Tibial nerve (tissue), 4 donors: ENCODE results near the gene ZMPSTE24. TPM values are rescaled to one million over a fixed set of nuclear protein-coding genes. Genes with fewer than 3 reads are reported as not detected.

Experiments used
- DNase-seq, 2 donors: peaks; one replicate each; pipeline ENCODE4 v3.0.0-alpha.2; 2019; ENCODE audit warnings: low spot score in 2 of 2
- H3K27ac ChIP-seq, 4 donors: fragments of 200-600 bp; sonication (generic) in 3 of 4; one replicate each; pipeline ENCODE4 v1.5.1; 2017 to 2019; ENCODE audit warnings: mild to moderate bottlenecking in 1 of 4
- H3K27me3 ChIP-seq, 2 donors: fragments of 200-600 bp; sonication (generic) in 1 of 2; one replicate each; pipeline versions ENCODE4 v1.5.1 to v1.6.0; 2017 to 2019
- H3K36me3 ChIP-seq, 3 donors: fragments of 200-600 bp; sonication (generic); one replicate each; pipeline ENCODE4 v1.5.1; 2018 to 2019
- H3K4me1 ChIP-seq, 4 donors: fragments of 200-600 bp; sonication (generic) in 3 of 4; one replicate each; pipeline ENCODE4 v1.5.1; 2017 to 2019
- H3K4me3 ChIP-seq, 4 donors: fragments of 200-600 bp; sonication (generic) in 3 of 4; one replicate each; pipeline ENCODE4 v1.5.1; 2017 to 2019; ENCODE audit warnings: mild to moderate bottlenecking in 1 of 4, moderate library complexity in 1 of 4
- H3K9me3 ChIP-seq, 4 donors: fragments of 200-600 bp; sonication (generic) in 3 of 4; one replicate each; pipeline ENCODE4 v1.5.1; 2017 to 2019
- EP300 ChIP-seq, 2 donors: sonication (generic); formaldehyde crosslinking; IDR thresholded peaks; one replicate each; pipeline ENCODE4 v1.6.1; 2017; ENCODE audit warnings: antibody characterized with exemption in 2 of 2, mild to moderate bottlenecking in 1 of 2
- POLR2A ChIP-seq, 2 donors: fragments of 450-650 bp; IDR thresholded peaks; one replicate each; pipeline ENCODE4 v1.6.1; 2017; ENCODE audit warnings: antibody characterized with exemption in 2 of 2, mild to moderate bottlenecking in 2 of 2, moderate library complexity in 2 of 2
- WGBS, 2 donors: methylation state at CpG; one replicate each; pipeline ENCODE4 v1.1.5; 2018; 5-methylcytosine and 5-hydroxymethylcytosine counted together
- total RNA-seq, 4 donors: library from RNA; depleted of rRNA; stranded (reverse); fragments of >200 nt; gene quantifications; one replicate each; pipeline ENCODE4 v1.1.0, GENCODE V29; 2016
- TF ChIP-seq, protein P1 (sequence below), 5 experiments: fragments of 200-600 bp in 3 of 5; fragments of 450-650 bp in 2 of 5; sonication (generic) in 3 of 5; IDR thresholded peaks; one replicate each; pipeline ENCODE4 v1.5.1; 2016 to 2019; ENCODE audit warnings: antibody characterized with exemption in 5 of 5, mild to moderate bottlenecking in 3 of 5, moderate library complexity in 2 of 5

ZMPSTE24 gene
- total RNA-seq, 4 donors from 2014 or later, result 27.0 to 51.1 (median 32.1) TPM

- TF ChIP-seq EP300 (IDR thresholded peaks at IDR 0.05) (no peak), POLR2A (IDR thresholded peaks at IDR 0.05) (no peak)
- TF ChIP-seq, protein P1, sequence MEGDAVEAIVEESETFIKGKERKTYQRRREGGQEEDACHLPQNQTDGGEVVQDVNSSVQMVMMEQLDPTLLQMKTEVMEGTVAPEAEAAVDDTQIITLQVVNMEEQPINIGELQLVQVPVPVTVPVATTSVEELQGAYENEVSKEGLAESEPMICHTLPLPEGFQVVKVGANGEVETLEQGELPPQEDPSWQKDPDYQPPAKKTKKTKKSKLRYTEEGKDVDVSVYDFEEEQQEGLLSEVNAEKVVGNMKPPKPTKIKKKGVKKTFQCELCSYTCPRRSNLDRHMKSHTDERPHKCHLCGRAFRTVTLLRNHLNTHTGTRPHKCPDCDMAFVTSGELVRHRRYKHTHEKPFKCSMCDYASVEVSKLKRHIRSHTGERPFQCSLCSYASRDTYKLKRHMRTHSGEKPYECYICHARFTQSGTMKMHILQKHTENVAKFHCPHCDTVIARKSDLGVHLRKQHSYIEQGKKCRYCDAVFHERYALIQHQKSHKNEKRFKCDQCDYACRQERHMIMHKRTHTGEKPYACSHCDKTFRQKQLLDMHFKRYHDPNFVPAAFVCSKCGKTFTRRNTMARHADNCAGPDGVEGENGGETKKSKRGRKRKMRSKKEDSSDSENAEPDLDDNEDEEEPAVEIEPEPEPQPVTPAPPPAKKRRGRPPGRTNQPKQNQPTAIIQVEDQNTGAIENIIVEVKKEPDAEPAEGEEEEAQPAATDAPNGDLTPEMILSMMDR (IDR thresholded peaks at IDR 0.05), result no peak
- Histone ChIP-seq H3K4me3 (no peak overlapping the region), H3K4me1 (peaks cover 0 to 40% (median 0%) of the 10 kb centered on the region in 4 donors), H3K9me3 (no peaks in the 10 kb centered on the region), H3K27ac (peak overlapping the region in 2 of 4 donors; percentile 15 to 68), H3K36me3 (peaks cover 4 to 86% (median 11%) of the 10 kb centered on the region in 3 donors), H3K27me3 (no peaks in the 10 kb centered on the region)
- 90 to 91% methylated on average over 6 of the region's 6 CpGs for WGBS, 2 donors
- no peak for DNase-seq
These were observed 8.9 kb downstream of the ZMPSTE24 start for GRCh38 chr1:40266786-40267535.

DNA sequence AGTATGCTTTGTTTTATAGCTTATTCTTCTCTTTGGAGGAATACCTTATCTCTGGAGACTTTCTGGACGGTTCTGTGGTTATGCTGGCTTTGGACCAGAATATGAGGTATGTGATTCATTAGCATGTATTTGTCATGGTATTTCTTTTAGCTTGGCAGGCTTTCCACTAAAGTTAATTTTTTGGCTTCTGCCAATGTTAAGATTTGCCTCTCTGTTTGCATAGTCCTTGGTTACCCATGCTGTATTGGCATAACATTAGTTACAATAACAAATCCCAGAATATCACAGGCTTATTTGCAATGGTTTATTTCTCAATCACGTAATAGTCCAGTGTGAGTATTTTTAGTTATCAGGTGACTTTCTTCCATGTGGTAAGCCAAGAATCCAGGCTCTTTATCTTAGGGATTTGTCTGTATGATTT is 9.7 kb downstream of the ZMPSTE24 start:
- Histone ChIP-seq H3K27me3 (no peaks in the 10 kb centered on the region), H3K4me3 (no peak overlapping the region), H3K36me3 (peaks cover 4 to 86% (median 8%) of the 10 kb centered on the region in 3 donors), H3K27ac (peak overlapping the region in 2 of 4 donors; percentile 15 to 68), H3K9me3 (no peaks in the 10 kb centered on the region), H3K4me1 (peaks cover 0 to 31% (median 0%) of the 10 kb centered on the region in 4 donors)
- peak in 1 of 2 donors; percentile 10 for TF ChIP-seq EP300 (IDR thresholded peaks at IDR 0.05)
- TF ChIP-seq, protein P1 (IDR thresholded peaks at IDR 0.05), result no peak
- DNase-seq, result no peak
- WGBS, 2 donors, result 46 to 67% methylated on average over 2 of the region's 2 CpGs

DNA sequence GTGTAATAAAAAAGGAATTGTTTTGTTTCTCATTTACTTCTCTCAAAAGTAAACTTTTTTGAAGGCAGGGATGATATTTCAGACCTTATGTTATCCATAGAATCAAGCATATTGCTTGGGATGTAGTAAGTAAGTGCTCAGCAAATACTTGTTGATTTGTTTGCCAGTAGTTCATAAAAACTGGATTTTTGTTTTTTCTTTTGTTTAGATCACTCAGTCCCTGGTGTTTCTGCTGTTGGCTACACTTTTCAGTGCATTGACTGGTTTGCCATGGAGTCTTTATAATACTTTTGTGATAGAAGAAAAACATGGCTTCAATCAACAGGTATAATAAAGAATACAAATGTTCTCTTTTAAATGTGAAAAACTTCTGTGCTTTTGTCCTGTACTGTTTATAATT is 10.2 kb downstream of the ZMPSTE24 start:
- H3K4me1 ChIP-seq, result peaks cover 0 to 27% (median 0%) of the 10 kb centered on the region in 4 donors

DNA sequence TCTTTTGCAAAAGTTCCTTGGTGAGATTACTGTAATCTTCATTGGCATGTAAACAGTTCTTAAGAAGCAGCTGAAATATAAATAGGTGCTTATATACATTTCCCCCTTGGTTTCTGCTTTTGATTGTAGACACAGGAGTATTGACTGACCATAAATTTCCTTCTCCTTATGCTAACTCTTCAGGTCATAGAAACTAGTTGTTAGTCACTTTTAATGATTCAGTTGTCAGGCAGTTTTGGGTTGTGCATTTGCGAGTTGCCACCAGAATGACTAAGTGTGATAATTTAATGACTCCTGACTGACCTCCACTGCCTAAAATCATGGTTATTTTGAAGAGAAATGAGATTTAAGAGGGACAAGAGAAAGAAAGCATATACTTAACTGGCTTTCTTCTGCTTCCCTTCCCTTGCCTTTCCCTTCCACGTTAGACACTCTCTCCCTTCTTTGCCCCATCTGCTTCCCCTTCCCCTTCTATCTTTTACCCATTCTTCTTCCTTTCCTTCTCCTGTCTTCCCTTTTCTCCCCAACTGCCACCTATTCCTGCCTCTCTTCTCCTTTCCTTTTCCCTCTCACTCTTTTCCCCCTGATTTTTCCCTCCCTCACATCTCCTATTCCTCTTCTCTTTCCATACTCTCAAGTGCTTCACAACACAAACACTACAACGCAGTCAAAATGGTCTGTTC is 12.3 kb downstream of the ZMPSTE24 start:
- Histone ChIP-seq H3K27me3 (no peaks in the 10 kb centered on the region), H3K4me1 (peaks cover 0 to 17% (median 0%) of the 10 kb centered on the region in 4 donors), H3K9me3 (no peaks in the 10 kb centered on the region), H3K36me3 (peaks cover 4 to 89% (median 6%) of the 10 kb centered on the region in 3 donors), H3K4me3 (no peak overlapping the region), H3K27ac (no peak overlapping the region)
- WGBS, 2 donors, result 88 to 89% methylated on average over 3 of the region's 3 CpGs
- TF ChIP-seq EP300 (IDR thresholded peaks at IDR 0.05) (no peak), POLR2A (IDR thresholded peaks at IDR 0.05) (no peak)
- TF ChIP-seq, protein P1 (IDR thresholded peaks at IDR 0.05), result no peak
- DNase-seq, result no peak

More for the DNA sequence above, 10.2 kb downstream of the ZMPSTE24 start:
- Histone ChIP-seq H3K4me3 (no peak overlapping the region), H3K27ac (peak overlapping the region in 1 of 4 donors; percentile 68), H3K9me3 (no peaks in the 10 kb centered on the region), H3K27me3 (no peaks in the 10 kb centered on the region), H3K36me3 (peaks cover 4 to 86% (median 6%) of the 10 kb centered on the region in 3 donors)
- TF ChIP-seq, protein P1 (IDR thresholded peaks at IDR 0.05), result no peak
- TF ChIP-seq POLR2A (IDR thresholded peaks at IDR 0.05) (no peak), EP300 (IDR thresholded peaks at IDR 0.05) (no peak)
- no peak for DNase-seq
